RWPE1 (cell line): Measurements from ENCODE around the gene HOXD9.

Experiments
- CTCF ChIA-PET: fragments of 350-600 bp; sonication (Branson Sonifier 250); formaldehyde crosslinking; extraction: SDS; loops from one replicate; lab custom pipeline; 2021; lab: Yijun Ruan, JAX
- POLR2A ChIA-PET: fragments of 400-600 bp; formaldehyde crosslinking; extraction: SDS; loops from one replicate; lab custom pipeline; 2020; ENCODE audit warnings: antibody characterized with exemption; ENCODE audit not compliant: low non-redundant PET; lab: Yijun Ruan, JAX
- DNase-seq: peaks from one replicate; pipeline ENCODE4 v3.0.0; 2012; ENCODE audit warnings: low spot score
- H3K27ac ChIP-seq: fragments of 450-650 bp; 2 replicates; pipeline ENCODE4 v1.5.1; 2017
- TF ChIP-seq, protein P1 (sequence below): fragments of 450-650 bp; conservative IDR thresholded peaks from 2 replicates; pipeline ENCODE4 v1.5.1; 2017; ENCODE audit warnings: low read depth, mild to moderate bottlenecking

Gene HOXD9

DNA sequence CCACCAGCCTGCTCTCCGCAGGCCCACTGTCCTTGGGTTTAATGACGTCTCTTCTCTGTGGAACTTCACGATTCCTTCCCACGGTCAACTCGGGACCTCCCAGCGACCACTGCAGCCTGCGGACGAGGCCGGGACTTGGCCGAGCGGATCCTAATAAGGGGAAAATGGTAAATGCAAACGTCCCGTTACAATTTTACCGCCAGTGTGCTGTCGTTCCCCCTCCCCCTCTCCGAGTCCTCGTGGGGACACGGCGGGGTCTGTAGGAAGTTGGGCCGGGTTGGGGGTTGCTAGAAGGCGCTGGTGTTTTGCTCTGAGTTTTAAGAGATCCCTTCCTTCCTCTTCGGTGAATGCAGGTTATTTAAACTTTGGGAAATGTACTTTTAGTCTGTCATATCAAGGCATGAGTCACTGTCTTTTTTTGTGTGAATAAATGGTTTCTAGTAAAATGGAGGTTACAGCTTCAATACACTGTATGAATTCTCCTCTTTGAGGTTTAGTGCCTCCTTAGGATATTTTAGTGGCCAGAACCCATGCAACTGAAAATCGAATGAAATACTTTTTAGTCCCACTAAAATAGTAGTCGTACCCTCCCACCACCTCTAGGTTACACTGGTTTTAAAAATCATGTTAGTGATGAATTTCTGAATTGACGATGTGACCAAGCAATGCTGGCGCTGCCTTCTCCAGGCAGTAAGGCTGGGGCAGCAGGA is 13.2 kb upstream of the HOXD9 start:
- TF ChIP-seq, protein P1, sequence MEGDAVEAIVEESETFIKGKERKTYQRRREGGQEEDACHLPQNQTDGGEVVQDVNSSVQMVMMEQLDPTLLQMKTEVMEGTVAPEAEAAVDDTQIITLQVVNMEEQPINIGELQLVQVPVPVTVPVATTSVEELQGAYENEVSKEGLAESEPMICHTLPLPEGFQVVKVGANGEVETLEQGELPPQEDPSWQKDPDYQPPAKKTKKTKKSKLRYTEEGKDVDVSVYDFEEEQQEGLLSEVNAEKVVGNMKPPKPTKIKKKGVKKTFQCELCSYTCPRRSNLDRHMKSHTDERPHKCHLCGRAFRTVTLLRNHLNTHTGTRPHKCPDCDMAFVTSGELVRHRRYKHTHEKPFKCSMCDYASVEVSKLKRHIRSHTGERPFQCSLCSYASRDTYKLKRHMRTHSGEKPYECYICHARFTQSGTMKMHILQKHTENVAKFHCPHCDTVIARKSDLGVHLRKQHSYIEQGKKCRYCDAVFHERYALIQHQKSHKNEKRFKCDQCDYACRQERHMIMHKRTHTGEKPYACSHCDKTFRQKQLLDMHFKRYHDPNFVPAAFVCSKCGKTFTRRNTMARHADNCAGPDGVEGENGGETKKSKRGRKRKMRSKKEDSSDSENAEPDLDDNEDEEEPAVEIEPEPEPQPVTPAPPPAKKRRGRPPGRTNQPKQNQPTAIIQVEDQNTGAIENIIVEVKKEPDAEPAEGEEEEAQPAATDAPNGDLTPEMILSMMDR: no peak
- ChIA-PET POLR2A (no interaction called here), CTCF (interaction anchor here (0.6 to 1.4 kb wide), 2 partner anchors 12 to 17 kb away, joined by 4 to 7 read pairs; no protein-coding TSS in a partner anchor)
- peak overlapping the region; percentile 98 for H3K27ac ChIP-seq
- no peak for DNase-seq

DNA sequence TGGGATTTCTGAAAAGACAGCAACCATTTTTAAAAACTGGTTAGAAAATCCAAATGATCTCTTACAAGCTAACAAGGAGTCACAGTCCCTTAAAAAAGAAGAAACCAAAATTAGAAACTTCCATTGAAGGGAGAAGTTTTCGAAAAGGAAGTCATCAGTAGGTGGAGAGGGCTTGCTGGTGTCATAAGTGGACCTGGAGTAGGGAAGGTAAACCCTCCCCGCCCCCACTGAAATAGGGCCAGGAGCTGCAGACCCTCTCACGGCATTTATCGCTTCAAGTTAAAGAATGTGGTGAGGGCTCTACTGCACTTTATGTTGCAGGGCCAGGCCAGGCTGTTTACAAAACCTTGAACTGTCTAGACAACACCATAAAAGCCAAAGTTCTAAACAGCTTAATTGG is 12.6 kb upstream of the HOXD9 start:
- no peak overlapping the region for H3K27ac ChIP-seq
- ChIA-PET POLR2A (no interaction called here), CTCF (interaction anchor here (0.8 to 1.9 kb wide), 3 partner anchors 12 to 441 kb away, joined by 4 to 7 read pairs (median 6); no protein-coding TSS in a partner anchor)
- TF ChIP-seq, protein P1: no peak
- no peak for DNase-seq

DNA sequence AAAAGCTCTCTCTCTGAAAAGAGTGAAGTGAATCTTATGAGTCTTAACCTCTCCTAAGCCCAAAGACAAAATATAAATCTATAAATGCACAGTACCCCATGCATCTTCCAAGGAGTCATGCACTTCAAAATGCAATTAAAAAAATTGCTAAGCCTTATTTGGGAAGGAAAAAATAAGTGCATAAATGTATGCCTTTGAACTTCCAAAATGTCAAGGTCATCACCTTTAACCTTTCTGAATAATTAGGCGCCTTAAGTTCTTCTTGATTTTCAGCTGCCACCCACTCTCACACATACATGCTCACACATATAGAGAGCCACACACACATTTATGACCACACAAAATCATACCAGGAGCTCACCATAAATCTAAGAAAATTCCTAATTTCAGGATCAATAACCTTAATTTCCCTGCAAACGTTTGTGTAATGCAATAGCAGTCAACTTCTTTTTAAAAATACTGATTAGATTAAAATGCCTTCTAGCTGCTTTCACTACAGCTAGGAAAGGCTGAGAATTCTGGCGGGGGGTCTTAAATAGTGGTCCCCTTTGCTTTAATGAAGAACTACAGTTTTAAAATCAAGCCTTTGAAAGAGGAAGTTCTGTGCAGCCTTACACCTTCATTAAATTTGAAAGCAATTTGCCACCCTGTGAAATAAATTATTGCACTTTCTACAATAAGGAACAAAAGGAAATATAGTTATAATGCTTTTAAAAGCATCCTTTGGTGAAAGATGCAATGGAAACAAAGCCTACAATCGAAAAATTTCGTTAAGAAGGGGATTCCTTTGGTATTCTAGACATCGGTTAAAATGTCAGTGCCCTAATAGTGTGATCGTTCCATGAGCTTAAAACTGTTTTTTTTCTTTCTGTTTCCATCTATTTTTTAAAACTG is 11.9 kb upstream of the HOXD9 start:
- no peak overlapping the region for H3K27ac ChIP-seq
- TF ChIP-seq, protein P1: no peak
- ChIA-PET POLR2A (no interaction called here), CTCF (interaction anchor here (0.6 to 1.9 kb wide), 6 partner anchors 11 to 444 kb away, joined by 3 to 7 read pairs (median 5); no protein-coding TSS in a partner anchor)
- no peak for DNase-seq

DNA sequence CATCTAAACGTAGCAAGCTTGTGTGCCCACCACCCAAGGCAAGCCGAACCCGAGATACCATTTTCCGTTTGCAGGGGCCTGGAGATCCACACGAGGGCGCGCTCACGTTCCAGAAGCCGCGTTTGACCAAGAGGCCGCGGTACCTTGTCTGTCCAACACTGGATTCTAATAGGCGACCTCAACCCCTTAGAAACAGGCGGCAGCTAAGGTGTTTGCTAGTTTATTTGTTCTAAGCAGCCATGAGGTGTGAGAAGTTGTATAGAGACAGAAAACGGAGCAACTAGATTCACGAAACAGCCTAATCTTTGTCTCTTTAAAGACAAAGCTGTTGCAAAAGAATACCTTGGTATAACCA is 11.2 kb upstream of the HOXD9 start:
- no peak overlapping the region for H3K27ac ChIP-seq
- ChIA-PET CTCF (interaction anchor here (0.6 to 1.9 kb wide), 5 partner anchors 10 to 443 kb away, joined by 3 to 6 read pairs (median 4); no protein-coding TSS in a partner anchor), POLR2A (no interaction called here)
- no peak for DNase-seq
- TF ChIP-seq, protein P1: peak; percentile 95

DNA sequence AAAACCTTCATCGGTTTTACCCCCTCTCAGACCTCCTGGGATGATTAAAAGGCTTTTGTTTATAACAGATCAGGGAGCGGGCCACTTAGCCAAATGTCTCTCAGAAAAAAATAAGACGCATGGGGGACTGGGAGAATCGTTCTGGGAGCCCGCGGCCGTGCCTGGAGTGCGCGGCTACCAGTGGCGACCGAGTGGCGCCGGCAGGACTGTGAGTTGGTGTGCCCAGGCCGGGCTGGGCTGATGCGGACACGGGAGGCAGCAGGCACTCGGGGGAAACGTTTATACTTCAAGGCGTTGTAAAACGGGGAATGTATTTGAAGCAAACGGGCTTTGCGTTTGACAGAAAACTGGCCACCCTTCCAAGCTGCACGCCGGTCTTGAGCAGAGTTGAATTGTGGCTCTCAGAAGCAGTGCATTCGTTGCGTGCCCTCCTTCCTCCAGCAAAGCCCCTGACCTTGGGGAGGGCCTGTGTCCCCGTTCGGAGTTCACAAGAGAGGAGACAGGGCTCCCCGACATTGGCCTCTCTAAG is 10.6 kb upstream of the HOXD9 start:
- H3K27ac ChIP-seq: peak overlapping the region; percentile 33
- CTCF ChIA-PET: interaction anchor here (0.6 to 1.9 kb wide), 4 partner anchors 10 to 651 kb away, joined by 3 to 6 read pairs (median 3); no protein-coding TSS in a partner anchor
- POLR2A ChIA-PET: no interaction called here
- TF ChIP-seq, protein P1: no peak
- no peak for DNase-seq
